ENCODE measurements around the gene MTRFR. TPM values are rescaled to one million over a fixed set of nuclear protein-coding genes. Genes with fewer than 3 reads are reported as not detected.

The MTRFR gene
- total RNA-seq, 2 experiments from 2014 or later, result 30.1 to 32.8 TPM

GRCh38 chr12:123288751-123289346 lies 55.6 kb downstream of the MTRFR start:
- Histone ChIP-seq H3K36me3 (ENCODE audit: insufficient read depth, low read length) (peaks cover 46% of the 10 kb centered on the region), H4K20me1 (ENCODE audit: insufficient read depth, low read length) (no peaks in the 10 kb centered on the region), H3K9me3 (ENCODE audit: low read length) (no peaks in the 10 kb centered on the region), H3K4me2 (ENCODE audit: low read length) (no peak overlapping the region), H2AFZ (ENCODE audit: low read length) (no peak overlapping the region), H3K79me2 (ENCODE audit: insufficient read depth, low read depth, low read length) (no peaks in the 10 kb centered on the region), H3K9me2 (ENCODE audit: insufficient read depth, low read length) (no peaks in the 10 kb centered on the region), H3K4me1 (ENCODE audit: insufficient read depth, low read length, poor library complexity, severe bottlenecking) (no peaks in the 10 kb centered on the region), H3K27ac (ENCODE audit: low read depth, low read length, poor library complexity, severe bottlenecking) (no peak overlapping the region), H3K4me3 (ENCODE audit: low read depth, low read length, poor library complexity, severe bottlenecking) (no peak overlapping the region)
- no peak for DNase-seq (ENCODE audit: low spot score)
- CTCF ChIA-PET (ENCODE audit: unreplicated experiment), result no interaction called here
- POLR2A ChIA-PET, result no interaction called here
- no TSS peak for BruUV-seq (replicated peaks)
- intact Hi-C loops (cut with micrococcal nuclease; ENCODE audit: unreplicated experiment), result no loop called here
- no peak for TF ChIP-seq EZH2phosphoT487 (IDR thresholded peaks at IDR 0.05; ENCODE audit: borderline replicate concordance, low read depth, low read length)
- no peak for TF ChIP-seq CTCF (conservative IDR thresholded peaks at IDR 0.05; ENCODE audit: low read length)

GRCh38 chr12:123289911-123290310 lies 56.7 kb downstream of the MTRFR start:
- intact Hi-C loops (cut with micrococcal nuclease; ENCODE audit: unreplicated experiment), result no loop called here
- TF ChIP-seq EZH2phosphoT487 (IDR thresholded peaks at IDR 0.05; ENCODE audit: borderline replicate concordance, low read depth, low read length) (no peak), CTCF (conservative IDR thresholded peaks at IDR 0.05; ENCODE audit: low read length) (no peak)
- no TSS peak for BruUV-seq (replicated peaks)
- Histone ChIP-seq H3K4me3 (ENCODE audit: low read depth, low read length, poor library complexity, severe bottlenecking) (no peak overlapping the region), H3K4me2 (ENCODE audit: low read length) (no peak overlapping the region), H3K36me3 (ENCODE audit: insufficient read depth, low read length) (peaks cover 55% of the 10 kb centered on the region), H3K27ac (ENCODE audit: low read depth, low read length, poor library complexity, severe bottlenecking) (no peak overlapping the region), H2AFZ (ENCODE audit: low read length) (no peak overlapping the region), H3K9me3 (ENCODE audit: low read length) (no peaks in the 10 kb centered on the region), H3K4me1 (ENCODE audit: insufficient read depth, low read length, poor library complexity, severe bottlenecking) (no peaks in the 10 kb centered on the region), H4K20me1 (ENCODE audit: insufficient read depth, low read length) (no peaks in the 10 kb centered on the region), H3K9me2 (ENCODE audit: insufficient read depth, low read length) (no peaks in the 10 kb centered on the region), H3K79me2 (ENCODE audit: insufficient read depth, low read depth, low read length) (no peaks in the 10 kb centered on the region)
- POLR2A ChIA-PET, result no interaction called here
- CTCF ChIA-PET (ENCODE audit: unreplicated experiment), result no interaction called here
- no peak for DNase-seq (ENCODE audit: low spot score)

- ChIA-PET POLR2A (interaction anchor here (1.1 kb wide), 1 partner anchor 60 kb away, joined by 5 read pairs; the partner anchor contains the start of genes MPHOSPH9 and MTRFR), CTCF (ENCODE audit: unreplicated experiment) (no interaction called here)
- Histone ChIP-seq H3K4me2 (ENCODE audit: low read length) (no peak overlapping the region), H2AFZ (ENCODE audit: low read length) (no peak overlapping the region), H3K9me3 (ENCODE audit: low read length) (no peaks in the 10 kb centered on the region), H3K4me1 (ENCODE audit: insufficient read depth, low read length, poor library complexity, severe bottlenecking) (no peaks in the 10 kb centered on the region), H3K4me3 (ENCODE audit: low read depth, low read length, poor library complexity, severe bottlenecking) (no peak overlapping the region), H3K9me2 (ENCODE audit: insufficient read depth, low read length) (no peaks in the 10 kb centered on the region), H3K27ac (ENCODE audit: low read depth, low read length, poor library complexity, severe bottlenecking) (no peak overlapping the region), H3K79me2 (ENCODE audit: insufficient read depth, low read depth, low read length) (no peaks in the 10 kb centered on the region), H4K20me1 (ENCODE audit: insufficient read depth, low read length) (no peaks in the 10 kb centered on the region), H3K36me3 (ENCODE audit: insufficient read depth, low read length) (peaks cover 86% of the 10 kb centered on the region)
- no TSS peak for BruUV-seq (replicated peaks)
- intact Hi-C loops (cut with micrococcal nuclease; ENCODE audit: unreplicated experiment), result no loop called here
- TF ChIP-seq CTCF (conservative IDR thresholded peaks at IDR 0.05; ENCODE audit: low read length), result no peak
- no peak for TF ChIP-seq EZH2phosphoT487 (IDR thresholded peaks at IDR 0.05; ENCODE audit: borderline replicate concordance, low read depth, low read length)
- no peak for DNase-seq (ENCODE audit: low spot score)
Measured at GRCh38 chr12:123293178-123293760, 60.0 kb downstream of the MTRFR start.
